ENCODE data around the gene ANKRD6.

The ANKRD6 gene

DNA sequence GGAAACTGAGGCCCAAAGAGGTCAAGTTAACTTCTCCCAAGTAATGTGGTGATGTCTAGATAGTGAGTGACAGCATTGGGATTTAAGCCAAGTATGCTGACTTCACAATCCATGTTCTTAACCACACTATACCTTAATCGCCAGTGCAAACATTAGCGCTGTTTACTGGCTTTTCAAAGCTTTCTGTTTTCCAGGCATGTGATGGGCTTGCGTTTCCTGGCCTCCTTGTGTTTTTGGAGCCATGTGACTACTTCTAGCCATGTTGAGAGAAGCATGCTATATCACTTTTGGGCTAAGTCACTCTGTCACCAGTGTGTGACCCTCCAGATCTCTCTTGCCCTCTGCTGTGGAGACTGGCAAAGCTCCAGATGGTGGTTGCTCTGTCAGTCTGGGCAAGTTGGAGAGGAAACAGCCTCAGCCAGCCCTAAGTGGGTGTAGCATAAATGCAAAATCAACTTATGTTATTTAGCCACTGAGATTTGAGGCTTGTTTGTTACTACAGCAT, 76.9 kb downstream of the ANKRD6 start:
- DNase-seq (ENCODE audit: low spot score): no peak

DNA sequence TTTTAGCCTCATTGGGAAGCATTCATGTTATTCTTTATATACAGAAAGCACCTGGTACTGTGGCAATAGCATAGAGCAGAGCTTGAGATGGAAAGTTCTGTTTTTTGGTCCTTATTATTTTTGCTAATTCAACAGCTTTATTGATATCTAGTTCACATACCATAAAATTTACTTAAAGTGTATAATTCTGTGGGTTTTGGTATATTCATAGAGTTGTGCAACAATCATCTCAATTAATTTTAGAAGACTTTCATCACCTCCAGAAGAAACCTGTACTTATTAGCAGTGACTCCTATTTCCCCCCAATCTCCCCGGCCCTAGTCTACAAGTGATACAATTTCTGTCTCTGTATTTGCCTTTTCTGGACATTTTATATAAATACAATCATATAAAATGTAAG, 77.4 kb downstream of the ANKRD6 start:
- no peak for DNase-seq (ENCODE audit: low spot score)

DNA sequence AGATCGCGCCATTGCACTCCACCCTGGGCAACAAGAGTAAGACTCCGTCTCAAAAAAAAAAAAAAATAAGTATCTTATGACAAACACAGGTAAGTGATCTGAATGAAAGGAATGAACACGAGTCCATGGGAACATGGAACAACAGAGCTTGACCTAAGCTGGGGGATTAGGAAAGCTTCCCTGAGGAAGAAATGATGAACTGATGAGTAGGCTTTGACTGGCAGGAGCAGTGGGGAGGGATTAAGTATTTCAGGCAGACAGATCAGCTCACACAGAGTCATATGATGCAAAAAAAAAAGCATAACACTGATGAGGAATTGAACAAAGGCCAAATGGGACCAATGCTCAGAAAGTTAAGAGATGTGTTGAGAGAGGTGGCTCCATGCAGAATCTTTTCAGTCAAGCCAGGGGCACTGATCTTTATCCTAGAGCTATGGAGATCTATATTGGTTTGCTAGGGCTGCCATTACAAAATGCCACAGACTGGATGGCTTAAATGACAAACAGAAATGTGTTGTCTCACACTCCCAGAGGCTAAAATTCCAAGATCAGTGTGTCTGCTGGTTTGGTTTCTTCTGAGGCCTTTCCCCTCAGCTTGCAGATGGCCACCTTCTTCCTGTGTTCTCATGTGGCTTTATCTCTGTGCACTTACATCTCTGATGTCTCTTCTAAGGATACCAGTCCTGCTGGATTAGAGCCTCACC, 85.6 kb downstream of the ANKRD6 start:
- no peak for DNase-seq (ENCODE audit: low spot score)

DNA sequence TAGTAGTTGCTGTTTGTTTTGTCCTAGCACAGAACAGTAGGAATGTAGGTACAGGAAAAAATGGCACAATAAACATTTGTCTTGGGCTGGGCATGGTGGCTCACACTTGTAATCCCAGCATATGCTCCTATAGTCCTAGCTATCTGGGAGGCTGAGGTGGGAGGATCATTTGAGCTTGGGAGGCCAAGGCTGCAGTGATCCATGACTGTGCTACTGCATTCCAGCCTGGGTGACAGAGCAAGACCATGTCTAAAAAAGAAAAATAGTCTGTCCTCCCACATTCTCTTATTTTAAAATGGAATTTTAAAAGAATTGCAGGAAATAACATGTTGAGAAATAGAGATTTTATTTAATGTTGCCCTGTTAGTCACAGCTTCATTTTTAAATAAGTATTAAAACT, 87.8 kb downstream of the ANKRD6 start:
- DNase-seq (ENCODE audit: low spot score): no peak

DNA sequence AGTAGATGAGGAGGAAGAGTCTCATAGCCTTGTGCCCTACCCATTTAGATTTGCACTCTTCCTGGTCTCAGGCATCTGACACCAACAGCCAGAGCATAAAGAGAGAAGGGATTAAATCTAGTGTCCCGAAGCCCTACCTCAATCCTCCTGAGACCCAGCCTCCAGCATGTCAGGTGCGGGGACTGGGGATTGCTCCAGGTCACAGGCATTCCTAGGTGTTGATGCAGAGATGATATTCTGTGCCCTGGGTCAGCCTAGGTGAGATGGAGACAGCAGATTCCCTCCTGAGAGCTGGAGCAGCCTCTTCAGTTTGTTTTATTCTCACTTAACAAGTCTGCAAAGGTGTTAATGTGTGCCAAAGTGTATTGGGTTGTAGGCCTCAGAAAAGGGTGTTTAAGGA, 89.8 kb downstream of the ANKRD6 start:
- DNase-seq (ENCODE audit: low spot score): no peak

DNA sequence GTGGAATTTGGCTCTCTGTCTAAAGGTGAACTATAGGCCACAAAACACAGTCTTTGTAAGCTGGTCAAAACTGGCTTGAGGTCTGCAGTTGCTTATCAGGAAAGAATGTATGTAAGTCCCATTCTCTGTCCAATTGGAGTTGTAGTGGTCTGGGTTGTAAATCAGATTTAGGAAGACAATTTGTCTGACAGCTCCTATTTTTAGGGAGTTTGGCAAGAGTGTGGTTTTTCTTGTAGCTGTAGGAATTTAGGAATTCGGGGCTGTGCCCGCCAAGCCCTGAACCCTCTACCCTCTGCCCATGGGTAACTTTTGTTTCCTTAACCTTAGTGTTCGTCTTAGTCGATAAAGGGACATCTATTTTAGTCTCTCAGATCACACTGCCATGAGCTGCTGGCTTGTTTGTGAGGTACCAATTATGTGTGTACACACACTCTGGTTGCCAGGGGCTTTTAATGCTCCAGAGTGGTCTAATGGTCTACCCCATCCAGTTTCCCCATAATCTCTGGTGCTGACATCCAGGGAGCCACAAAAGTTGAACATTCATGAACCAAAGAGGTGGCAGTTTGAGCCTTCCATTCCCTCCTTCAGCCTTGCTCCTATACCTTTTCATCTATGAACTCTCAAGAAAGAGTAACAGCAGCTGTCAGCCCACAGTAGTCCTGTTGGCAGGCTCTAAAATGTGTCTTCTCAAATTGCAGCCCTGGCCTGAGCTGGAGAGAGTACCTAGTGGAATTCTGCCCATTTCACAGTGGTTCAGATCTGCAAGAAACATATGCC, 93.0 kb downstream of the ANKRD6 start:
- no peak for DNase-seq (ENCODE audit: low spot score)

DNA sequence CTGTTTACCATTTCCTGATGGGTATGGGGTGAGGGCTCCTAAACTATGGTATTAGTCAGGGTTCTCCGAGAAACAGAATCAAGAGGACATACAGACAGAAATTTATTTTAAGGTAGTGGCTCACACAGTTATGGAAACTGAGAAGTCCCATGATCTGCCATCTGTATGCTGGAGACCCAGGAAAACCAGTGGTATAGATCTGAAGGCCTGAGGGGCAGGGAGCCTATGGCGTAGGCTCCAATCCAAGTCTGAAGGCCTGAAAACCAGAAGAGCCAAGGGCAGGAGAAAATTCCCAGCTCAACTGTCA, 93.6 kb downstream of the ANKRD6 start:
- no peak for DNase-seq (ENCODE audit: low spot score)

DNA sequence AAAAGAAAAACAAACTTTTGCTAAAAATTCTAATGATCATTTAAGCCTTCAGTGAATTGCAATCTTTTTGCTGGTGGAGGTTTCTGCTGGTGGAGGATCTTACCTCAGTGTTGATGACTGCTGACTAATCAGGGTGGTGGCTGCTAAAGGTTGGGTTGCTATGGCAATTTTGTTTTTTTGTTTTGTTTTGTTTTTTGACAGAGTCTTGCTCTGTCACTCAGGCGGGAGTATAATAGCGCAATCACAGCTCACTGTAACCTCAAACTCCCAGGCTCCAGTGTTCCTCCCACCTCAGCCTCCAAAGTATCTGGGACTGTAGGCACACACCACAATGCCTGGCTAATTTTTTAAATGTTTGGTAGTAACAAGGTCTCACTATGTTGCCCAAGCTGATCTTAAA, 94.7 kb downstream of the ANKRD6 start:
- no peak for DNase-seq (ENCODE audit: low spot score)

DNA sequence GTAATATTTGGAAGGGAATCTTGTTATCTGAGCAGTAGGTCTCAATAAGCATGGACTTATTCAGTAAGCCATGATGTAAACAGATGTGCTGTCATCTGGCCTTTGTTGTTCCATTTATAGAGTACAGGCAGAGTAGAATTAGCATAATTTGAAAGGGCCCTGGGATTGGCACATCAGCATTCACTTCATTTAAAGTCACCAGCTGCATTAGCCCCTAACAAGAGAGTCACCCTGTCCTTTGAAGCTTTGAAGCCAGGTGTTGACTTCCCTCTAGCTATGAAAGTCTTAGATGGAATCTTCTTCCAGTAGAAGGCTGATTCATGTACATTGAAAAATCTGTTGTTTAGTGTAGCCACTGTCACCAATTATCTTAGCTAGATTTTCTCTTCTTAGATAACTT, 95.9 kb downstream of the ANKRD6 start:
- no peak for DNase-seq (ENCODE audit: low spot score)

DNA sequence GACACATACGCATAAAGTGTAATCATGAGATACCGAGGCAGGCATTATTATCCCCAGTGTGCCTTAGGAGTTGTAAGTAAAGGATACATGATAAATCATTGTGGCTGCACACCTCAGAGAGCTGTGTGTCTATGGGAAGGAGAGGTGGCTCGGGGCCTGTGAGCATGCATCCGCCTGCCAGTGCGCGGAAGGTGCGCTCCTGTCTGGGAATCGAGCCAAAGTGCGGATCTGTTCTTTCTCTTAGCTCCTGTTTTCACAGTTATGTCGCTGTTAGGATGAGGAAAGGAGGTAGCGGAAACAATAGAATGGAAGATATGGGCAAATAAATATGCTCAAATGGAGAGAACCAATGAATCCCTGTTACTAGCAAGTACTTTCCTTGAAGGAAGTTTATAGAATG, 98.0 kb downstream of the ANKRD6 start:
- DNase-seq (ENCODE audit: low spot score): no peak

DNA sequence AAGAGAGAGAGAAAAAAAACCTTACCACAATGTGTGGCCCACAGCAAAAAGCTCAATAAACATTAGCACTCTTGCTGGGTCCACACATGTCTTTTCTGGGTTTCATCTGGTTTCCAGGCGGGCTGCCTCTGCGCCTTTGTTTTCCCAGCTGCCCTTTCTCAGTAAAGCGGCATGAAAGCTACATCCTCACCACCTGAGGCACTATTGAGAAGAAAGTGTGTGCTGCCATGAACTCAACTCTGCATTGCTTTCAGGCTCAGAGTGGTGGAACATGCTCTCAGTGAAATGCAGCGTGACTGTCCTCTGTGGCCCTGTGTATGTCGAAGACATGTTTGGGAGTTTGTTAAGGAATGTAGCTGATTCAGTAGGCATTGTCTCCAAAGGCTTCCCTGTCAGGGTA, 103.3 kb downstream of the ANKRD6 start:
- no peak for DNase-seq (ENCODE audit: low spot score)

DNA sequence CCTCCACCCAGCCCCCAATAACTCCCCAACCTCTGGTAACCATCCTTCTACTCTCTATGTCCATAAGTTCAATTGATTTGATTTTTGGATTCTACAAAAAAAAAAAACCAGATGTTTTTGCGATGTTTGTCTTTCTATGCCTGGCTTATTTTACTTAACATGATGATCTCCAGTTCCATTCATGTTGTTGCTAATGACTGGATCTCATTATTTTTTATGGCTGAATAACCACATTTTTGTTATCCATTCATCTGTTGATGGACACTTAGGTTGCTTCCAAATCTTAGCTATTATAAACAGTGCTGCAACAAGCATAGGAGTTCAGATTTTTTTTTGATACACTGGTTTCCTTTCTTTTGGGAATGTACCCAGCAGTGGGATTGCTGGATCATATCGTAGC, 106.8 kb downstream of the ANKRD6 start:
- DNase-seq (ENCODE audit: low spot score): no peak

DNA sequence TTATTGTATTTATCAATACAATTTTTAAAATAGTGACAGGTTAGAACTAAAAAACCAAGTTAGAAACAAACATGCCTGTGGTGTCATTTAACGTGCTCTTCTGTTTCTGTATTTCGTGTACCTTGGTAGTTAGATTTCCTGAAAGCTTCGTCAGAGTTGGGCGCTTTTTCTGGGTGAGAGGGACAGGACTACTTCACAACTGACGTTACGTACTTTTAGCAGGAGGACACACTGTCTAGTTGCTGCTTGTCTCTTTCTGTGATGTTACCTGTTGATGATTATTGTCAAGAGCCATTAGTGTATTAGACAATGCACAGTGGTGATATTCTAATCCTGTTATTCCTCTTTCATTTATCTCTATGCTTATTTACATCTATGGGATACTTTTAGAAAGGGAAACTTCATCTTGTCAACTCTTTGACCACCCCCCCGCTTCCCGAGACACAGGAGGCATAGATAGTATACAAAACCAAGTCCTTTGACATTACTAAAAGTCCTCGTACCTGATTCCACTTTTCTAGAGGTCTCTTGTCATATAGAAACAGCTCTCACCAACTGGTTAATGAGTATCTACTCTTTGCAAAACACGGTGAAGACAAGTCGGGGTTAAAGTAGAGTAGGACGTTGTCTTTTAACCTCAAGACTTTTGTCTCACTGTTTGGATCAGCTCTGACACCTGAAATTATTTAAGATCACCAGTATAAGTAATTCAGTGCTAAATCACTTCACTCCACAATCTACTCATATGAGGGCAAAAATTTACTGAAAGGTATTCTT, 109.3 kb downstream of the ANKRD6 start:
- no peak for DNase-seq (ENCODE audit: low spot score)

DNA sequence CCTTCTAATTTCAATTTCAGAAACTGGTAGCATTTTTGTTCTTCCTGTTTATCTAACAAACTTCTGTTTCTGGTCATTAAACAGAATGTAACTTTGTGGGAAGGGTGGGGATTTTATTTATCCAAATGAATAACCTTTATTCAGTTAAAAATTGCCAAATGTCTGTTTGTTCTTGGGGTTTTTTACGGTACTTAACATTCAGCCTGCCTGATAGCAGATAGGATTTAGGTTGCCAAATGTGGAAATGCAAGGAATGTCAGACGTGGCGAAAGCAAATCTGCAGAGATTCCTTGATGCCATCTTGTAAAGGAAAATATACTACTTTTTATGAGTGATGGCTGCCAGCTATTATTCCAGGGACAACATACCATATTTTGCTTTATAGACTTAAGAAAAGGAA, 109.9 kb downstream of the ANKRD6 start:
- no peak for DNase-seq (ENCODE audit: low spot score)

DNA sequence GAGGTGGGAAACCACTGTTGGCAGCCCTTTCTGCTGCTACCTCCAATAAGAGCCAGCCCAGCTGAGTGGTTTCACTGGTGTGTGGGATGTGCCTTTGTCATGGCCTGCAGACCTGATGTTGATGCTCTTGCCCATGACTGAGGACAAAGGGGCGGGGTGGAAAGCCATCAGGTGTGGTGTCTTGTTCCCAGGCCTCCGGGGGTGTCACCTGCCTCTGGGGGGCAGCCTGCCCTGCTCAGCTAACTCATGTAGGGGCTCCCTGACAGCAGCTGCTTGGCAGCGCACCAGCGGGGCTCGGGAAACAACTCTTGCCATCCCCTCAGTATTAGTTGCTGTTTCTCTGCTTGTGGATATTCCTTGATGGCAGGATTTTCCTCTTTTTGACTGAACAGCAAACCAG, 114.3 kb downstream of the ANKRD6 start:
- no peak for DNase-seq (ENCODE audit: low spot score)

DNA sequence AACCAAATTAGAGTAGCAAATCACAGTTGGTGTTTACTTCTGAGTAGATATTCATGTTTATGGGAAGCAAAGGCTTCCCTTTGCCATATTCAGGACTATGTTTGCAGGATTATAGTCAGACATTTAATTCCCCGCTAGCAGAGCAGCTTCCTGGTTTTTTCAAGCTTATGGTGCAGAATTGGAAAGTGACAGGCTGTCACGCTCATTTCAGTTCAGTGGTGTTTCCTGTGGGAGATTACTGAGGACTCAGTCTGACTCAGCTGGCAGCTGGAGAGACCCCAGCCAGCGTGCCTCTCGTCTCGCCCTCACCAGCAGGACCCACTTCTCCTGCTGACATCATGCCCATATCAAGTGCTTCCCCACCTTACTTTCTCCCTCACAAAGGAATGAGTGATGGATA, 120.5 kb downstream of the ANKRD6 start:
- DNase-seq (ENCODE audit: low spot score): no peak

DNA sequence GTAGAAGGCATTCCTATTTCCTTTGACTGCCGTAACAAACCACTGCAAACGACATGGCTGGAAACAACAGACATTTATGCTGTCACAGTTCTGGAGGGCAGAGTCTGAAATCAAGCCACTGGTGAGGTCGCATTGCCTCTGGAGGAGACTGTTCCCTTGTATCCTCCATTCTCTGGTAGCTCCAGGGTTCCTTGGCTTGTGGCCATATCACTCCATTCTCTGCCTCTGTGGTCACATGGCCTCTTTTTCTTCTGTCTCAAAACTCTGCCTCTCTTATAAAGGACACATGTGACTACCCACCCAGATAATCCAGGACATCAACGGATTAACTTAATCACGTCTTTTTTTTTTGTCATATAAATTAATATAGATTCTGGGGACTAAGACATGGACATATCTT, 121.2 kb downstream of the ANKRD6 start:
- DNase-seq (ENCODE audit: low spot score): no peak

DNA sequence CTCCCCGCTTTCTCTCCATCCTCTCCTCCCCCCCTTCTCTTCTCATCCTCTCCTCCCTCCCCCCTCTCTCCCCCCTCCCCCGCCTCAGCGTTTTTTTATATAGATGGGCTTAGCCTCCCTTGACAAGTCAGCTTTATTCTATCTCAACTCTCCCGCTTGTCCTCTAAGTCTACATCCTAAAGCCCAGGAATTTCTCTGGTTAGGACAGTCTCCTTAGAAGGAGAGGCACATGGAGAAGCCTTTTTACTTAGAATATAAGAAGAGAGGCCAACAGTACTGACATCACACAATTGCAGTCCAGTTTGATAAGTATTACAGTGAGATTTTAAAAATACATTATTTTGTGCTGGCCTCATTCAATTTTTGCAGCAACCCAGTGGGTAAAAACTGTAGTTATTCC, 122.1 kb downstream of the ANKRD6 start:
- DNase-seq (ENCODE audit: low spot score): no peak

DNA sequence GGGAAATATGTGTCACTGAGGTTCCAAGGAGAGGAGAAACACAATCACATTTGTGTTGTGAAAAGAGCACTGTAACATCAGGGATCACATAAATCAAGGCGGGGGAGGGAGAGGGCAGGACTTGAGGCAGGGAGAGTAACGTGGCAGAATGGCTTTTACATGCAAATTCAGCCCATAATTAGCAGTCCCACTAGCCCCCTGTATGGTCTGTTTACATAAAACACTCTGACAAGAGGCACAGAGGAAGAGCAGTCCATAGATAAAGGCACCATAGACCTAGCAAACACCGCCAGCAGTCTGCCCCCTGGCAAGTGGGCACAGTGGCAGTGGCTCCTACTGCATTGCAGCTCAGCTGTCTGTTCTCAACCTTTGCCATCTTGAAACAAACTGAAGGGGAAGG, 122.9 kb downstream of the ANKRD6 start:
- no peak for DNase-seq (ENCODE audit: low spot score)

DNA sequence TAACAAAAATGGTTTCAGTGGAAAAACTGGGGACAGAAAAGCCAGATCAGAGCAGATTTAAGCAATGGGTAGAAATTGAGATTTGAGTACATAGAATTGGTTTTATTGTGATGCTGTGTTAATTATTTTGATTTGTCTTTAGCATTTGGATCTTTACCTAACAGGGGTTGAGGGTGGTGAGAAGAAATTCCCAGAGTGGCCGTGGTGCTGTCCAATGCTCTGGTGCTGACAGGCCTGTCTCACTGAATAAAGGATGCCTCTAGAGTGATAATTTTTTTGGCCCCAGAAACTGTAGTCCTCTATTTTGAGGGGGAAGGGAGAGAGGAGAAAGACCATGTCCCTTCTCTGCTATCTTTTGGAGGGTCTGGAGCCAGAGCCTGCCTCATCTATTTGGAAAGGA, 126.5 kb downstream of the ANKRD6 start:
- no peak for DNase-seq (ENCODE audit: low spot score)

DNA sequence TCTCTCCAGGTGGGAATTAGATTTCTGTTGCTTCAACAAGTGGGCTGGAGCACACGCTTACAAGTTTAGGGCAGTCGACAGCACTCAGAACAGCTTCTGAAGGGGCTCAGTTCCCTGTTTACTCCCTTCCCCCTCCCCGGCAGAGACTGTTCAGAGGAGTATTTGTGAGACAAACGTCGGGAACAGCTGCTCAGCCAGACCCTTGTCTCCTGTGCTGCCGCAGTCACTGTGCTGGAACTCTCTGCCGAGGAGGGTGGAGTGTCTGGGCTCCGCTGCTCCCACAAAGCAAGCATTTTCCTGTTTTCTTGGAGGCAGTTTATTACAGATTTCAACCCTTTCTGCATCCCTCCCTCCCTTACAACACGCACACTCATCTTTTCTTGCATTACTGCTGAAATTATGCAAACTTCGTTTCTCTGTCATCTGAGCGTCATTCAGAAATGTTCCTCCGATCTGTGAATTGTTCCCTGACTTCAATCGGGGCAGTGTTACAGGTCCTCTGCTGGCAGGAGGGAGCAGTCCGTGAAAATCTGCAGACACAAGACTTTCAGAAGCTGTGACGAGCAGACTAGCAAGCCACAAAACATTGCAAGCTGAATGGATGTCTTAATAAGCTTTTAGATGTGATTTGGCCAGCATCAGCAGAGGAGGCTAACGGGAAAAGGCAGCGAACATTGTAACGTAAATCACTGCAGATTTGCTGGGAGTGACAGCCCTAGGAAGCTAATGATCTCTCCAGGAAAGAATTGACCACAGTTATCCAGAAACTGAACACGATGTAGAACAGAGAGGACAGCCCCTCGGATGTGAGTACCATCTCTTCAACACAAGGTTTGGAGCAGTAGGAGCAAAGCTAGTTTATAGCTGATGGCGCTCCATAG, 129.4 kb downstream of the ANKRD6 start:
- no peak for DNase-seq (ENCODE audit: low spot score)

DNA sequence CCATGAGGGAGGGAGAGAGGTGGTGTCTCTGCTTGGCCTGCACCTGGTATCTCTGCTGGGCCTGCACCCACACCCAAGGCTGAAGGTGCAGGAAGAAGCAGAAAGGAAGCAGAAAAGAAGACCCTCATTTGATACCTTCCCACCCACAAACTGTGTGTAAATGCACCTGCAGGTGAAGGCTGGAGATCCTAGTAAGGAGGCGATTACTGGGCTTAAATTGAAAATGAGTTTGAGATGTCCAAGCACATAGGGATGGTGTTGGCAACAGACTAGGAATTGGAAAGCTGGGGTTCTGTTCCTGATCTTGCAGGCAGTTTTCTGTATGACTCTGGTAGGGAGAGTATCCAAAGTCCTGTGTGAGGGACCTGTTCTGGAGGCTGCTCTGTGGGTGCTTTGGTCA, 130.9 kb downstream of the ANKRD6 start:
- DNase-seq (ENCODE audit: low spot score): no peak
